Measurements from ENCODE around the gene USP12.

- TF ChIP-seq, protein P1, sequence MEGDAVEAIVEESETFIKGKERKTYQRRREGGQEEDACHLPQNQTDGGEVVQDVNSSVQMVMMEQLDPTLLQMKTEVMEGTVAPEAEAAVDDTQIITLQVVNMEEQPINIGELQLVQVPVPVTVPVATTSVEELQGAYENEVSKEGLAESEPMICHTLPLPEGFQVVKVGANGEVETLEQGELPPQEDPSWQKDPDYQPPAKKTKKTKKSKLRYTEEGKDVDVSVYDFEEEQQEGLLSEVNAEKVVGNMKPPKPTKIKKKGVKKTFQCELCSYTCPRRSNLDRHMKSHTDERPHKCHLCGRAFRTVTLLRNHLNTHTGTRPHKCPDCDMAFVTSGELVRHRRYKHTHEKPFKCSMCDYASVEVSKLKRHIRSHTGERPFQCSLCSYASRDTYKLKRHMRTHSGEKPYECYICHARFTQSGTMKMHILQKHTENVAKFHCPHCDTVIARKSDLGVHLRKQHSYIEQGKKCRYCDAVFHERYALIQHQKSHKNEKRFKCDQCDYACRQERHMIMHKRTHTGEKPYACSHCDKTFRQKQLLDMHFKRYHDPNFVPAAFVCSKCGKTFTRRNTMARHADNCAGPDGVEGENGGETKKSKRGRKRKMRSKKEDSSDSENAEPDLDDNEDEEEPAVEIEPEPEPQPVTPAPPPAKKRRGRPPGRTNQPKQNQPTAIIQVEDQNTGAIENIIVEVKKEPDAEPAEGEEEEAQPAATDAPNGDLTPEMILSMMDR (IDR thresholded peaks at IDR 0.05; ENCODE audit: insufficient read depth, low read length) = no peak
- TF ChIP-seq GABPA (IDR thresholded peaks at IDR 0.05; ENCODE audit: low read depth) (no peak), POLR2AphosphoS5 (IDR thresholded peaks at IDR 0.05; ENCODE audit: low read depth) (no peak), SPI1 (IDR thresholded peaks at IDR 0.05; ENCODE audit: borderline replicate concordance, low read depth) (no peak)
- TF ChIP-seq, protein P2, sequence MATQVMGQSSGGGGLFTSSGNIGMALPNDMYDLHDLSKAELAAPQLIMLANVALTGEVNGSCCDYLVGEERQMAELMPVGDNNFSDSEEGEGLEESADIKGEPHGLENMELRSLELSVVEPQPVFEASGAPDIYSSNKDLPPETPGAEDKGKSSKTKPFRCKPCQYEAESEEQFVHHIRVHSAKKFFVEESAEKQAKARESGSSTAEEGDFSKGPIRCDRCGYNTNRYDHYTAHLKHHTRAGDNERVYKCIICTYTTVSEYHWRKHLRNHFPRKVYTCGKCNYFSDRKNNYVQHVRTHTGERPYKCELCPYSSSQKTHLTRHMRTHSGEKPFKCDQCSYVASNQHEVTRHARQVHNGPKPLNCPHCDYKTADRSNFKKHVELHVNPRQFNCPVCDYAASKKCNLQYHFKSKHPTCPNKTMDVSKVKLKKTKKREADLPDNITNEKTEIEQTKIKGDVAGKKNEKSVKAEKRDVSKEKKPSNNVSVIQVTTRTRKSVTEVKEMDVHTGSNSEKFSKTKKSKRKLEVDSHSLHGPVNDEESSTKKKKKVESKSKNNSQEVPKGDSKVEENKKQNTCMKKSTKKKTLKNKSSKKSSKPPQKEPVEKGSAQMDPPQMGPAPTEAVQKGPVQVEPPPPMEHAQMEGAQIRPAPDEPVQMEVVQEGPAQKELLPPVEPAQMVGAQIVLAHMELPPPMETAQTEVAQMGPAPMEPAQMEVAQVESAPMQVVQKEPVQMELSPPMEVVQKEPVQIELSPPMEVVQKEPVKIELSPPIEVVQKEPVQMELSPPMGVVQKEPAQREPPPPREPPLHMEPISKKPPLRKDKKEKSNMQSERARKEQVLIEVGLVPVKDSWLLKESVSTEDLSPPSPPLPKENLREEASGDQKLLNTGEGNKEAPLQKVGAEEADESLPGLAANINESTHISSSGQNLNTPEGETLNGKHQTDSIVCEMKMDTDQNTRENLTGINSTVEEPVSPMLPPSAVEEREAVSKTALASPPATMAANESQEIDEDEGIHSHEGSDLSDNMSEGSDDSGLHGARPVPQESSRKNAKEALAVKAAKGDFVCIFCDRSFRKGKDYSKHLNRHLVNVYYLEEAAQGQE (IDR thresholded peaks at IDR 0.05; ENCODE audit: insufficient replicate concordance, low read depth) = no peak
These were observed 70.3 kb downstream of the USP12 start for GRCh38 chr13:27101289-27101688.

Measured in HL-60 (cell line).